ENCODE data around the gene FGFR2. TPM values are rescaled to one million over a fixed set of nuclear protein-coding genes. Genes with fewer than 3 reads are reported as not detected.

FGFR2 gene
- total and polyA plus RNA-seq, 2 donors (not counting 3 experiments of a cell fraction or from before 2014, with no cell fraction given) = 0.06 TPM; not detected in 1

DNA sequence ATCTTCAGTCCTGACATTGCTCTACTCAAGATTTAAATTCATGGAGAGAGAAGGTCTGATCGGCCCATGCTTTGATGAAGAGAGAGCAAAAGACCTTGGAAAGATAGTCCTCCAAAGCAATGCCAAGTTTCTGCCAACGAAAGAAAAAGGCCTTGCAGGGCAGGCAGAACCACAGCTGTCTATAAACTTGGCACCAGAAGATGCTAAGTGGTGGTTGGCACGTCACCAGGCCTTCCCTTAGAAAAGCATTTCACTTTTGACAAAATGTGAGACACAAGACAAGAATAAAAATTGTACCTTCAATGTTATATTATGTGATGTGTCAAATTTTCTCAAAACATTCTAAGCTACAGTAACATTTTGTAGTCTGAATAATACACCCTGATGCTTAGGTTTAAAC is 42.0 kb upstream of the FGFR2 start:
- H3K27ac ChIP-seq (ENCODE audit: insufficient read depth, low read depth, low read length) = no peak overlapping the region
- CTCF ChIA-PET = no interaction called here
- no TSS peak for BruUV-seq (replicated peaks)
- no peaks in the 10 kb centered on the region for H3K9me3 ChIP-seq (replicated peaks; ENCODE audit: control insufficient read depth, insufficient read depth, low read length)
- TF ChIP-seq POLR2A (IDR thresholded peaks at IDR 0.05; ENCODE audit: low read depth, low read length) = no peak
- no peak for TF ChIP-seq FOS (IDR thresholded peaks at IDR 0.05; ENCODE audit: borderline replicate concordance, insufficient read depth, low read length)
- TF ChIP-seq GATA2 (IDR thresholded peaks at IDR 0.05; ENCODE audit: insufficient read depth, insufficient read length, low read depth, low read length) = no peak
- TF ChIP-seq CTCF (IDR thresholded peaks at IDR 0.05; ENCODE audit: extremely low read depth in 1 of 2, insufficient read depth in 1 of 2, low read depth in 1 of 2, low read length in 2 of 2) = no peak
- TF ChIP-seq EZH2 (IDR thresholded peaks at IDR 0.05; ENCODE audit: borderline replicate concordance, low read depth, low read length, severe bottlenecking) = no peak
- TF ChIP-seq JUN (IDR thresholded peaks at IDR 0.05; ENCODE audit: borderline replicate concordance, insufficient read depth, insufficient read length, low read depth) = no peak
- no peak for TF ChIP-seq MYC (IDR thresholded peaks at IDR 0.05; ENCODE audit: low read depth, low read length)
- TF ChIP-seq, protein P1, sequence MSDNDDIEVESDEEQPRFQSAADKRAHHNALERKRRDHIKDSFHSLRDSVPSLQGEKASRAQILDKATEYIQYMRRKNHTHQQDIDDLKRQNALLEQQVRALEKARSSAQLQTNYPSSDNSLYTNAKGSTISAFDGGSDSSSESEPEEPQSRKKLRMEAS (IDR thresholded peaks at IDR 0.05; ENCODE audit: insufficient read depth, insufficient read length) = no peak
- no peak for TF ChIP-seq POLR2AphosphoS5 (IDR thresholded peaks at IDR 0.05; ENCODE audit: insufficient read depth, low read depth, low read length)
- no peak for DNase-seq (ENCODE audit: low read depth, low spot score)
- no peaks in the 10 kb centered on the region for H4K20me1 ChIP-seq (replicated peaks; ENCODE audit: control insufficient read depth, extremely low read depth, insufficient read depth, low read length)
- no peaks in the 10 kb centered on the region for H3K36me3 ChIP-seq (ENCODE audit: control insufficient read depth in 2 of 2, extremely low read depth in 1 of 2, insufficient read depth in 2 of 2, low read length in 2 of 2)
- FAIRE-seq = no peak
- H3K79me2 ChIP-seq (ENCODE audit: control insufficient read depth, insufficient read depth, low read length) = no peaks in the 10 kb centered on the region
- intact Hi-C loops (cut with micrococcal nuclease) (no loop called here), dilution Hi-C loops (cut with MboI; ENCODE audit: extremely low pct_ligation_motif_present, low sequenced_read_pairs) (no loop called here)
- H2AFZ ChIP-seq (ENCODE audit: low read depth, low read length) = no peak overlapping the region
- H3K4me1 ChIP-seq (ENCODE audit: control insufficient read depth, extremely low read depth, insufficient read depth, low read length) = no peaks in the 10 kb centered on the region
- POLR2A ChIA-PET = no interaction called here
- H3K9me1 ChIP-seq (replicated peaks; ENCODE audit: control insufficient read depth, extremely low read depth, insufficient read depth, low read length) = no peaks in the 10 kb centered on the region
- H3K4me3 ChIP-seq (replicated peaks in 1 of 3; ENCODE audit: insufficient read depth in 1 of 3, low read depth in 1 of 3, low read length in 3 of 3) = no peak overlapping the region
- H3K9ac ChIP-seq (replicated peaks; ENCODE audit: extremely low read depth, insufficient read depth, low read length) = no peak overlapping the region
- H3K27me3 ChIP-seq (ENCODE audit: control insufficient read depth in 2 of 2, insufficient read depth in 2 of 2, low read length in 2 of 2) = no peaks in the 10 kb centered on the region
- no peak overlapping the region for H3K4me2 ChIP-seq (ENCODE audit: insufficient read depth, low read length)
